K562 (cell line): ENCODE results near the gene HMGB2. TPM values are rescaled to one million over a fixed set of nuclear protein-coding genes. Genes with fewer than 3 reads are reported as not detected.

Source experiments
- CBX2 ChIP-seq: fragments of 200-600 bp; sonication (generic); IDR thresholded peaks from one replicate; pipeline ENCODE4 v1.6.1; 2012; ENCODE audit warnings: mild to moderate bottlenecking, low read length, inconsistent platforms; ENCODE audit not compliant: insufficient read depth, poor library complexity, severe bottlenecking
- CCNT2 ChIP-seq: IDR thresholded peaks from 2 replicates; pipeline ENCODE4 v1.6.1; 2011; ENCODE audit warnings: borderline replicate concordance, low read depth, mild to moderate bottlenecking, moderate library complexity, mixed read lengths, low read length; ENCODE audit not compliant: insufficient read length; ENCODE audit errors: extremely low read depth
- CHD2 ChIP-seq: IDR thresholded peaks from 2 replicates; pipeline ENCODE4 v1.6.1; 2011; ENCODE audit warnings: low read depth, low read length
- FIP1L1 ChIP-seq: fragments of 200-400 bp; formaldehyde crosslinking; IDR thresholded peaks from 2 replicates; pipeline ENCODE4 v1.6.1; 2018; ENCODE audit warnings: mild to moderate bottlenecking, low read depth, low read length; ENCODE audit not compliant: poor library complexity, severe bottlenecking
- GABPB1 ChIP-seq: sonication (generic); formaldehyde crosslinking; IDR thresholded peaks from 2 replicates; pipeline ENCODE4 v1.8.0; 2022; ENCODE audit warnings: mild to moderate bottlenecking, missing genetic modification reagents
- GTF2F1 ChIP-seq: IDR thresholded peaks from 2 replicates; pipeline ENCODE4 v1.6.1; 2011; ENCODE audit warnings: low read depth, low read length, improper control_type of control experiment
- MCM7 ChIP-seq, 2 experiments: fragments of 450-650 bp; IDR thresholded peaks; 2 replicates each; pipeline ENCODE4 v1.6.1; 2016 to 2018
- MTA1 ChIP-seq: fragments of 450-650 bp; IDR thresholded peaks from 2 replicates; pipeline ENCODE4 v1.6.1; 2017; ENCODE audit warnings: borderline replicate concordance
- NEUROD1 ChIP-seq: fragments of 150-350 bp; IDR thresholded peaks from 2 replicates; pipeline ENCODE4 v1.6.1; 2014; ENCODE audit warnings: borderline replicate concordance, low read length, low read depth; ENCODE audit not compliant: partially characterized antibody
- NONO ChIP-seq, 2 experiments: fragments of 200-400 bp in 1 of 2; fragments of 450-650 bp in 1 of 2; formaldehyde crosslinking in 1 of 2; IDR thresholded peaks; 2 replicates each; pipeline ENCODE4 v1.6.1; 2017; ENCODE audit warnings: low read depth in 2 of 2, mild to moderate bottlenecking in 2 of 2, moderate library complexity in 2 of 2, low read length in 1 of 2
- NR1H2 ChIP-seq: sonication (generic); formaldehyde crosslinking; IDR thresholded peaks from 2 replicates; pipeline ENCODE4 v1.4.0; 2020; ENCODE audit warnings: mild to moderate bottlenecking, missing genetic modification reagents
- OTX1 ChIP-seq: fragments of 450-650 bp; formaldehyde crosslinking; IDR thresholded peaks from 2 replicates; pipeline ENCODE4 v1.4.0; 2022; ENCODE audit warnings: mild to moderate bottlenecking
- PHB2 ChIP-seq: fragments of 450-650 bp; IDR thresholded peaks from 2 replicates; pipeline ENCODE4 v1.6.1; 2017; ENCODE audit warnings: low read depth
- POLR3G ChIP-seq: IDR thresholded peaks from 2 replicates; pipeline ENCODE4 v1.6.1; 2011; ENCODE audit not compliant: insufficient read length, insufficient replicate concordance; ENCODE audit errors: extremely low read depth
- RAD51 ChIP-seq: fragments of 450-650 bp; IDR thresholded peaks from 2 replicates; pipeline ENCODE4 v1.7.1; 2016; ENCODE audit warnings: low read depth, mild to moderate bottlenecking, borderline replicate concordance
- RBM25 ChIP-seq: fragments of 200-400 bp; formaldehyde crosslinking; IDR thresholded peaks from 2 replicates; pipeline ENCODE4 v1.6.1; 2018; ENCODE audit warnings: low read length, low read depth, moderate library complexity; ENCODE audit not compliant: severe bottlenecking
- SMARCC2 ChIP-seq: fragments of 450-650 bp; IDR thresholded peaks from 2 replicates; pipeline ENCODE4 v1.6.1; 2017; ENCODE audit warnings: antibody characterized with exemption, moderate library complexity, mild to moderate bottlenecking, low read depth
- TCFL5 ChIP-seq: fragments of 250-450 bp; sonication (Bioruptor Pico); conservative IDR thresholded peaks from 2 replicates; pipeline ENCODE4 v1.6.1; 2021; ENCODE audit warnings: mild to moderate bottlenecking, moderate library complexity, matching md5 sums
- ZNF263 ChIP-seq: sonication (generic); formaldehyde crosslinking; IDR thresholded peaks from 2 replicates; pipeline ENCODE4 v1.8.0; 2022; ENCODE audit warnings: mild to moderate bottlenecking, missing genetic modification reagents, borderline replicate concordance
- ZNF347 ChIP-seq: fragments of 450-650 bp; formaldehyde crosslinking; IDR thresholded peaks from 2 replicates; pipeline ENCODE4 v1.4.0; 2020; ENCODE audit warnings: low read depth, mild to moderate bottlenecking, moderate library complexity
- ZNF668 ChIP-seq: fragments of 250-450 bp; sonication (Bioruptor Pico); IDR thresholded peaks from 2 replicates; pipeline ENCODE4 v1.8.0; 2022; ENCODE audit warnings: mild to moderate bottlenecking, inconsistent platforms
- ZSCAN29 ChIP-seq: fragments of 450-650 bp; IDR thresholded peaks from 2 replicates; pipeline ENCODE4 v1.6.1; 2017
- polyA plus RNA-seq, 8 experiments: library from polyadenylated mRNA; depleted of rRNA in 4 of 8; stranded (reverse) in 5 of 8; unstranded in 3 of 8; fragments of >200 nt; fragmentation: Nextera tagmentation in 2 of 8; fragmentation: Illumina TruSeq in 1 of 8; extraction: Ambion mirVana in 2 of 8; extraction: Trizol in 1 of 8; gene quantifications; 2 replicates each; pipeline versions ENCODE4 v1.2.1 to v1.2.3, GENCODE V29; 2011 to 2014; ENCODE audit warnings: inconsistent platforms in 1 of 8, missing spikeins in 1 of 8
- total RNA-seq, 7 experiments: library from RNA; depleted of rRNA in 6 of 7; stranded (reverse); fragments of >200 nt in 6 of 7; fragmentation: Illumina TruSeq in 2 of 7; extraction: Trizol in 2 of 7; gene quantifications; 2 replicates each; pipeline versions ENCODE4 v1.2.1 to v1.2.3, GENCODE V29; 2011 to 2021; ENCODE audit warnings: low replicate concordance in 1 of 7
- TF ChIP-seq, protein P1 (sequence below): fragments of 150-350 bp; IDR thresholded peaks from 2 replicates; pipeline ENCODE4 v1.6.1; 2014; ENCODE audit warnings: low read depth, mild to moderate bottlenecking, low read length, borderline replicate concordance
- TF ChIP-seq, protein P2 (sequence below): sonication (generic); IDR thresholded peaks from 2 replicates; pipeline ENCODE4 v1.6.1; 2016
- TF ChIP-seq, protein P3 (sequence below): sonication (generic); formaldehyde crosslinking; IDR thresholded peaks from 2 replicates; pipeline ENCODE4 v1.9.0; 2022; ENCODE audit warnings: mild to moderate bottlenecking, missing genetic modification reagents

HMGB2 gene
- total and polyA plus RNA-seq, 9 of the 15 experiments (the other 6 are each of a cell fraction or from before 2014, with no cell fraction given): 309 to 822 (median 626) TPM

DNA sequence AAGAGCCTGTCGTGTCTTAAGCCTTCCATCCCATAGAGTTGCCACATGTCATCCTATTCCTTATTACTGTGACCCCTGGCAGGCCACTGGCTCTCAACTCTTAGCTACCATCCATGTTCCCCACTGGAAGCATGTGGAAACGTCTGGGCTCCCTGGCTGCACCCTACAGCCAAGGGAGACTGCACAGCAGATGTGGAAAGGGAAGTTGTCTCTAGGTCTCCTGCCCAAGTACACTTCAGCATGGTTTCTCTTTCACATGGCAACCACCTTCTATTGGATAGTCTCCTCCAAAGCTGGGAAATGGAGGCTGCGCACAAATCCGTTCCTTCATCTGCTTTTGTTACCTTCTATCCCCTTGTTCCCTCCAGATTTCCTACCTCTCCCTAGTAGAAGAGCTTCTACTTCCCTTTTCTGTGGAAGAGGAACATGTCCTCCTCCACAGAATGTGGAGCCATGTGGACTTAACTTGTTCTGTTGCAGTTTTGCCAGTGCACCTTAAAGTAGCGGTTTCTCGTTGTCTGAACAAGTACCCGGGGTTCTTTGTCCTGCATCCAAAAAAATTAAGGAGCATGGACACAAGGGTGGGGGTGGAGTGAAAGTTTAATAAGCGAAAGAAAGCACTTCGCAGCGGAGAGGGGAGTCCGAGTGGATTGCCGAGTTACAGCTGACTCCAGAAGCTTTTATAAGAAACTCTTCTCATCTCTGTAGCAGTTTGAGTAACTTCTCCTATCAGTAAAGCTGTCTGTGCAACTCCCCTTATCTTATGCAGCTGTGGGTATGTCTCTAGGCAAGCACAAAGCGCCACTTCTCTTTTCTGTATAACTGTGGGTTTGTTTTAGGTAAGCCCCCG lies 52.5 kb downstream of the HMGB2 start (continued):
- TF ChIP-seq, protein P1, sequence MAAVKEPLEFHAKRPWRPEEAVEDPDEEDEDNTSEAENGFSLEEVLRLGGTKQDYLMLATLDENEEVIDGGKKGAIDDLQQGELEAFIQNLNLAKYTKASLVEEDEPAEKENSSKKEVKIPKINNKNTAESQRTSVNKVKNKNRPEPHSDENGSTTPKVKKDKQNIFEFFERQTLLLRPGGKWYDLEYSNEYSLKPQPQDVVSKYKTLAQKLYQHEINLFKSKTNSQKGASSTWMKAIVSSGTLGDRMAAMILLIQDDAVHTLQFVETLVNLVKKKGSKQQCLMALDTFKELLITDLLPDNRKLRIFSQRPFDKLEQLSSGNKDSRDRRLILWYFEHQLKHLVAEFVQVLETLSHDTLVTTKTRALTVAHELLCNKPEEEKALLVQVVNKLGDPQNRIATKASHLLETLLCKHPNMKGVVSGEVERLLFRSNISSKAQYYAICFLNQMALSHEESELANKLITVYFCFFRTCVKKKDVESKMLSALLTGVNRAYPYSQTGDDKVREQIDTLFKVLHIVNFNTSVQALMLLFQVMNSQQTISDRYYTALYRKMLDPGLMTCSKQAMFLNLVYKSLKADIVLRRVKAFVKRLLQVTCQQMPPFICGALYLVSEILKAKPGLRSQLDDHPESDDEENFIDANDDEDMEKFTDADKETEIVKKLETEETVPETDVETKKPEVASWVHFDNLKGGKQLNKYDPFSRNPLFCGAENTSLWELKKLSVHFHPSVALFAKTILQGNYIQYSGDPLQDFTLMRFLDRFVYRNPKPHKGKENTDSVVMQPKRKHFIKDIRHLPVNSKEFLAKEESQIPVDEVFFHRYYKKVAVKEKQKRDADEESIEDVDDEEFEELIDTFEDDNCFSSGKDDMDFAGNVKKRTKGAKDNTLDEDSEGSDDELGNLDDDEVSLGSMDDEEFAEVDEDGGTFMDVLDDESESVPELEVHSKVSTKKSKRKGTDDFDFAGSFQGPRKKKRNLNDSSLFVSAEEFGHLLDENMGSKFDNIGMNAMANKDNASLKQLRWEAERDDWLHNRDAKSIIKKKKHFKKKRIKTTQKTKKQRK: no peak
- no peak for TF ChIP-seq MTA1
- no peak for TF ChIP-seq RAD51
- no peak for TF ChIP-seq PHB2
- TF ChIP-seq GTF2F1: no peak
- TF ChIP-seq, protein P2, sequence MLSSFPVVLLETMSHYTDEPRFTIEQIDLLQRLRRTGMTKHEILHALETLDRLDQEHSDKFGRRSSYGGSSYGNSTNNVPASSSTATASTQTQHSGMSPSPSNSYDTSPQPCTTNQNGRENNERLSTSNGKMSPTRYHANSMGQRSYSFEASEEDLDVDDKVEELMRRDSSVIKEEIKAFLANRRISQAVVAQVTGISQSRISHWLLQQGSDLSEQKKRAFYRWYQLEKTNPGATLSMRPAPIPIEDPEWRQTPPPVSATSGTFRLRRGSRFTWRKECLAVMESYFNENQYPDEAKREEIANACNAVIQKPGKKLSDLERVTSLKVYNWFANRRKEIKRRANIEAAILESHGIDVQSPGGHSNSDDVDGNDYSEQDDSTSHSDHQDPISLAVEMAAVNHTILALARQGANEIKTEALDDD: peak; percentile 67
- TF ChIP-seq ZSCAN29: no peak
- TF ChIP-seq, protein P3, sequence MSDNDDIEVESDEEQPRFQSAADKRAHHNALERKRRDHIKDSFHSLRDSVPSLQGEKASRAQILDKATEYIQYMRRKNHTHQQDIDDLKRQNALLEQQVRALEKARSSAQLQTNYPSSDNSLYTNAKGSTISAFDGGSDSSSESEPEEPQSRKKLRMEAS (CRISPR knock-in tag): peak; percentile 41; the same call in 1 of the 2 replicates
- 0 out of 2 replicates have a peak, but pooled peaks have one; percentile 43 for TF ChIP-seq SMARCC2
- no peak for TF ChIP-seq ZNF347 (CRISPR knock-in tag)
- no peak for TF ChIP-seq NEUROD1
- TF ChIP-seq CCNT2: no peak
- TF ChIP-seq NONO (IDR thresholded peaks at IDR 0.05; ENCODE audit: low read depth in 2 of 2, low read length in 1 of 2): no peak
- TF ChIP-seq CHD2: no peak
- no peak for TF ChIP-seq MCM7 (IDR thresholded peaks at IDR 0.05)
- TF ChIP-seq RBM25: no peak
- no peak for TF ChIP-seq POLR3G
- TF ChIP-seq OTX1 (CRISPR knock-in tag): no peak
- no peak for TF ChIP-seq FIP1L1
- TF ChIP-seq TCFL5: no peak
- TF ChIP-seq ZNF263 (CRISPR knock-in tag): no peak
- TF ChIP-seq CBX2: no peak
- no peak for TF ChIP-seq ZNF668 (CRISPR knock-in tag)
- TF ChIP-seq NR1H2: no peak
- no peak; the same call in 1 of the 2 replicates for TF ChIP-seq GABPB1
